H1 (cell line): Measurements from ENCODE around the gene FAM131C. TPM values are rescaled to one million over a fixed set of nuclear protein-coding genes. Genes with fewer than 3 reads are reported as not detected.

Experiments used
- BACH1 ChIP-seq: IDR thresholded peaks from 2 replicates; pipeline ENCODE4 v1.6.1; 2012; ENCODE audit warnings: low read length, improper control_type of control experiment
- BRCA1 ChIP-seq: IDR thresholded peaks from 2 replicates; pipeline ENCODE4 v1.6.1; 2012; ENCODE audit warnings: low read depth, low read length, improper control_type of control experiment
- CHD1 ChIP-seq: IDR thresholded peaks from 2 replicates; pipeline ENCODE4 v1.6.1; 2012; ENCODE audit warnings: low read depth, low read length, improper control_type of control experiment
- CTBP2 ChIP-seq: IDR thresholded peaks from 2 replicates; pipeline ENCODE4 v1.7.0; 2011; ENCODE audit warnings: borderline replicate concordance, mild to moderate bottlenecking, moderate library complexity, mixed read lengths, low read length; ENCODE audit not compliant: insufficient read depth, insufficient read length
- FOSL1 ChIP-seq: IDR thresholded peaks from 2 replicates; pipeline ENCODE4 v1.6.1; 2011; ENCODE audit warnings: mild to moderate bottlenecking, low read depth, low read length, moderate library complexity; ENCODE audit not compliant: insufficient read depth
- JUN ChIP-seq: IDR thresholded peaks from 2 replicates; pipeline ENCODE4 v1.6.1; 2011; ENCODE audit warnings: low read depth, mild to moderate bottlenecking, improper control_type of control experiment, low read length
- KDM5A ChIP-seq: fragments of 200-600 bp; IDR thresholded peaks from 2 replicates; pipeline ENCODE4 v1.7.1; 2012; ENCODE audit warnings: mild to moderate bottlenecking, low read length, inconsistent platforms, mixed read lengths
- RAD21 ChIP-seq, 2 experiments: IDR thresholded peaks in 1 of 2; conservative IDR thresholded peaks in 1 of 2; 2 replicates each; pipeline ENCODE4 v1.6.1; 2011; ENCODE audit warnings: low read depth in 2 of 2, low read length in 2 of 2, improper control_type of control experiment in 1 of 2, inconsistent platforms in 1 of 2, mild to moderate bottlenecking in 1 of 2, moderate library complexity in 1 of 2
- TBP ChIP-seq: IDR thresholded peaks from 2 replicates; pipeline ENCODE4 v1.6.1; 2011; ENCODE audit warnings: low read depth, low read length, improper control_type of control experiment
- TCF12 ChIP-seq: IDR thresholded peaks from 2 replicates; pipeline ENCODE4 v1.6.1; 2011; ENCODE audit warnings: low read depth, mild to moderate bottlenecking, low read length
- polyA plus RNA-seq, 7 experiments: library from polyadenylated mRNA; depleted of rRNA in 3 of 7; stranded (reverse) in 5 of 7; unstranded in 2 of 7; fragments of >200 nt in 5 of 7; fragments of 200-250 nt in 2 of 7; gene quantifications; 1 replicate in 5 of 7; 2 replicates in 1 of 7; 4 replicates in 1 of 7; pipeline versions ENCODE4 v1.2.1 to v1.2.3, GENCODE V29; 2011 to 2013; ENCODE audit warnings: missing spikeins in 2 of 7, mixed read lengths in 2 of 7
- total RNA-seq: library from RNA; stranded (reverse); fragmentation: NEBNext Ultra II Directional; extraction: Animal tissue kit (Norgen Biotek cat#: 25700); gene quantifications from 2 replicates; pipeline ENCODE4 v1.2.1, GENCODE V29; 2021
- TF ChIP-seq, protein P1 (sequence below): fragments of 300-600 bp; sonication (generic); IDR thresholded peaks from 2 replicates; pipeline ENCODE4 v1.7.1; 2012; ENCODE audit warnings: low read length, moderate library complexity, mild to moderate bottlenecking, inconsistent platforms; ENCODE audit not compliant: insufficient replicate concordance
- TF ChIP-seq, protein P2 (sequence below): IDR thresholded peaks from 2 replicates; pipeline ENCODE4 v1.6.1; 2011; ENCODE audit warnings: low read depth, mild to moderate bottlenecking, low read length; ENCODE audit not compliant: insufficient read depth

FAM131C gene
- total and polyA plus RNA-seq, 2 of the 8 experiments (the other 6 are each of a cell fraction or from before 2014, with no cell fraction given), result 0.73 to 0.78 TPM

DNA sequence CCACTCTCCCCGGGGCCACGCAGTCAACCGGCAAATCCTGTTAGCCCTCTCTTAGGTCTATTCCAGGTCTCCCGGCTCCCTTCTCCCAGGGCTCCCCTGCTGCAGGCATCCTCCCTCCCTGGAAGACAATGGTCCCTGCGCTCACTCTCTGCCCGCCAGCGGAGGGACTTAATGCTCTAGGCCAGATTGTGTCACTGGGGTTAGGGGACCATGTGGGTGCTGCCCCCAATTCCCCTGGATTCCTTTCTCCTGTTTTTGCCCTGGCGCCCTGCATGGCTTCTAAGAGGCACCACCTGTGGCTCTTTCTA lies 8.2 kb downstream of the FAM131C start (continued):
- TF ChIP-seq, protein P1, sequence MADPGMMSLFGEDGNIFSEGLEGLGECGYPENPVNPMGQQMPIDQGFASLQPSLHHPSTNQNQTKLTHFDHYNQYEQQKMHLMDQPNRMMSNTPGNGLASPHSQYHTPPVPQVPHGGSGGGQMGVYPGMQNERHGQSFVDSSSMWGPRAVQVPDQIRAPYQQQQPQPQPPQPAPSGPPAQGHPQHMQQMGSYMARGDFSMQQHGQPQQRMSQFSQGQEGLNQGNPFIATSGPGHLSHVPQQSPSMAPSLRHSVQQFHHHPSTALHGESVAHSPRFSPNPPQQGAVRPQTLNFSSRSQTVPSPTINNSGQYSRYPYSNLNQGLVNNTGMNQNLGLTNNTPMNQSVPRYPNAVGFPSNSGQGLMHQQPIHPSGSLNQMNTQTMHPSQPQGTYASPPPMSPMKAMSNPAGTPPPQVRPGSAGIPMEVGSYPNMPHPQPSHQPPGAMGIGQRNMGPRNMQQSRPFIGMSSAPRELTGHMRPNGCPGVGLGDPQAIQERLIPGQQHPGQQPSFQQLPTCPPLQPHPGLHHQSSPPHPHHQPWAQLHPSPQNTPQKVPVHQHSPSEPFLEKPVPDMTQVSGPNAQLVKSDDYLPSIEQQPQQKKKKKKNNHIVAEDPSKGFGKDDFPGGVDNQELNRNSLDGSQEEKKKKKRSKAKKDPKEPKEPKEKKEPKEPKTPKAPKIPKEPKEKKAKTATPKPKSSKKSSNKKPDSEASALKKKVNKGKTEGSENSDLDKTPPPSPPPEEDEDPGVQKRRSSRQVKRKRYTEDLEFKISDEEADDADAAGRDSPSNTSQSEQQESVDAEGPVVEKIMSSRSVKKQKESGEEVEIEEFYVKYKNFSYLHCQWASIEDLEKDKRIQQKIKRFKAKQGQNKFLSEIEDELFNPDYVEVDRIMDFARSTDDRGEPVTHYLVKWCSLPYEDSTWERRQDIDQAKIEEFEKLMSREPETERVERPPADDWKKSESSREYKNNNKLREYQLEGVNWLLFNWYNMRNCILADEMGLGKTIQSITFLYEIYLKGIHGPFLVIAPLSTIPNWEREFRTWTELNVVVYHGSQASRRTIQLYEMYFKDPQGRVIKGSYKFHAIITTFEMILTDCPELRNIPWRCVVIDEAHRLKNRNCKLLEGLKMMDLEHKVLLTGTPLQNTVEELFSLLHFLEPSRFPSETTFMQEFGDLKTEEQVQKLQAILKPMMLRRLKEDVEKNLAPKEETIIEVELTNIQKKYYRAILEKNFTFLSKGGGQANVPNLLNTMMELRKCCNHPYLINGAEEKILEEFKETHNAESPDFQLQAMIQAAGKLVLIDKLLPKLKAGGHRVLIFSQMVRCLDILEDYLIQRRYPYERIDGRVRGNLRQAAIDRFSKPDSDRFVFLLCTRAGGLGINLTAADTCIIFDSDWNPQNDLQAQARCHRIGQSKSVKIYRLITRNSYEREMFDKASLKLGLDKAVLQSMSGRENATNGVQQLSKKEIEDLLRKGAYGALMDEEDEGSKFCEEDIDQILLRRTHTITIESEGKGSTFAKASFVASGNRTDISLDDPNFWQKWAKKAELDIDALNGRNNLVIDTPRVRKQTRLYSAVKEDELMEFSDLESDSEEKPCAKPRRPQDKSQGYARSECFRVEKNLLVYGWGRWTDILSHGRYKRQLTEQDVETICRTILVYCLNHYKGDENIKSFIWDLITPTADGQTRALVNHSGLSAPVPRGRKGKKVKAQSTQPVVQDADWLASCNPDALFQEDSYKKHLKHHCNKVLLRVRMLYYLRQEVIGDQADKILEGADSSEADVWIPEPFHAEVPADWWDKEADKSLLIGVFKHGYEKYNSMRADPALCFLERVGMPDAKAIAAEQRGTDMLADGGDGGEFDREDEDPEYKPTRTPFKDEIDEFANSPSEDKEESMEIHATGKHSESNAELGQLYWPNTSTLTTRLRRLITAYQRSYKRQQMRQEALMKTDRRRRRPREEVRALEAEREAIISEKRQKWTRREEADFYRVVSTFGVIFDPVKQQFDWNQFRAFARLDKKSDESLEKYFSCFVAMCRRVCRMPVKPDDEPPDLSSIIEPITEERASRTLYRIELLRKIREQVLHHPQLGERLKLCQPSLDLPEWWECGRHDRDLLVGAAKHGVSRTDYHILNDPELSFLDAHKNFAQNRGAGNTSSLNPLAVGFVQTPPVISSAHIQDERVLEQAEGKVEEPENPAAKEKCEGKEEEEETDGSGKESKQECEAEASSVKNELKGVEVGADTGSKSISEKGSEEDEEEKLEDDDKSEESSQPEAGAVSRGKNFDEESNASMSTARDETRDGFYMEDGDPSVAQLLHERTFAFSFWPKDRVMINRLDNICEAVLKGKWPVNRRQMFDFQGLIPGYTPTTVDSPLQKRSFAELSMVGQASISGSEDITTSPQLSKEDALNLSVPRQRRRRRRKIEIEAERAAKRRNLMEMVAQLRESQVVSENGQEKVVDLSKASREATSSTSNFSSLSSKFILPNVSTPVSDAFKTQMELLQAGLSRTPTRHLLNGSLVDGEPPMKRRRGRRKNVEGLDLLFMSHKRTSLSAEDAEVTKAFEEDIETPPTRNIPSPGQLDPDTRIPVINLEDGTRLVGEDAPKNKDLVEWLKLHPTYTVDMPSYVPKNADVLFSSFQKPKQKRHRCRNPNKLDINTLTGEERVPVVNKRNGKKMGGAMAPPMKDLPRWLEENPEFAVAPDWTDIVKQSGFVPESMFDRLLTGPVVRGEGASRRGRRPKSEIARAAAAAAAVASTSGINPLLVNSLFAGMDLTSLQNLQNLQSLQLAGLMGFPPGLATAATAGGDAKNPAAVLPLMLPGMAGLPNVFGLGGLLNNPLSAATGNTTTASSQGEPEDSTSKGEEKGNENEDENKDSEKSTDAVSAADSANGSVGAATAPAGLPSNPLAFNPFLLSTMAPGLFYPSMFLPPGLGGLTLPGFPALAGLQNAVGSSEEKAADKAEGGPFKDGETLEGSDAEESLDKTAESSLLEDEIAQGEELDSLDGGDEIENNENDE, result no peak
- TF ChIP-seq KDM5A, result no peak
- no peak for TF ChIP-seq CHD1
- no peak for TF ChIP-seq JUN
- TF ChIP-seq BACH1, result no peak
- no peak for TF ChIP-seq TBP
- no peak for TF ChIP-seq TCF12
- TF ChIP-seq, protein P2, sequence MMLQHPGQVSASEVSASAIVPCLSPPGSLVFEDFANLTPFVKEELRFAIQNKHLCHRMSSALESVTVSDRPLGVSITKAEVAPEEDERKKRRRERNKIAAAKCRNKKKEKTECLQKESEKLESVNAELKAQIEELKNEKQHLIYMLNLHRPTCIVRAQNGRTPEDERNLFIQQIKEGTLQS, result no peak
- TF ChIP-seq CTBP2, result no peak
- TF ChIP-seq BRCA1, result no peak
- no peak for TF ChIP-seq RAD21 (IDR thresholded peaks at IDR 0.05 in 1 of 2, conservative IDR thresholded peaks at IDR 0.05 in 1 of 2; ENCODE audit: low read depth in 2 of 2, low read length in 2 of 2)
- no peak for TF ChIP-seq FOSL1
